RWPE1 (cell line): ENCODE measurements around the gene CCDC30.

Experiments
- CTCF ChIA-PET: fragments of 350-600 bp; sonication (Branson Sonifier 250); formaldehyde crosslinking; extraction: SDS; loops from one replicate; lab custom pipeline; 2021; lab: Yijun Ruan, JAX
- POLR2A ChIA-PET: fragments of 400-600 bp; formaldehyde crosslinking; extraction: SDS; loops from one replicate; lab custom pipeline; 2020; ENCODE audit warnings: antibody characterized with exemption; ENCODE audit not compliant: low non-redundant PET; lab: Yijun Ruan, JAX
- DNase-seq: peaks from one replicate; pipeline ENCODE4 v3.0.0; 2012; ENCODE audit warnings: low spot score
- H3K27ac ChIP-seq: fragments of 450-650 bp; 2 replicates; pipeline ENCODE4 v1.5.1; 2017
- TF ChIP-seq, protein P1 (sequence below): fragments of 450-650 bp; conservative IDR thresholded peaks from 2 replicates; pipeline ENCODE4 v1.5.1; 2017; ENCODE audit warnings: low read depth, mild to moderate bottlenecking

CCDC30 gene

DNA sequence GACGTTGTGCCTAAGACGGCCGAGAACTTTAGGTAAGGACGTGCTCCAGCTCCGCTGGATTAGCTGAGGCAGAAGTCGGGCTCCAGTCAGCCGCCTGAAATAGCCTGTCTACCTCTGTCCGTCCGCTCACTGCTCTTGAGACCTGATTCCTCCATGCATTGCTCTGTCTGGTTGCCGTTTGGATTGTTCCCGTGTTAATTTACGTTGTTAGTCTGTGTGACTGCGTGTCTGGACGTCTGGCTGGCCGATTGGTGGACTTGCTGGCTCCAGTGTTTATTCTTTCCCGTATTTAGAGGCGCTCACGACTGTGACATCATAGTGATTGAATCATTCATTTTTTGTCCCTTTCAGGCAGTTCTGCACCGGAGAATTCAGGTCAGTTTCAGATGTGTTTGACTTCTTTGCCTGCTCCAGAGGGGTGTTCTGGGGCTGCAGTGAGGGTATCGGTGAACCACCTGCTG is 195.8 kb downstream of the CCDC30 start:
- TF ChIP-seq, protein P1, sequence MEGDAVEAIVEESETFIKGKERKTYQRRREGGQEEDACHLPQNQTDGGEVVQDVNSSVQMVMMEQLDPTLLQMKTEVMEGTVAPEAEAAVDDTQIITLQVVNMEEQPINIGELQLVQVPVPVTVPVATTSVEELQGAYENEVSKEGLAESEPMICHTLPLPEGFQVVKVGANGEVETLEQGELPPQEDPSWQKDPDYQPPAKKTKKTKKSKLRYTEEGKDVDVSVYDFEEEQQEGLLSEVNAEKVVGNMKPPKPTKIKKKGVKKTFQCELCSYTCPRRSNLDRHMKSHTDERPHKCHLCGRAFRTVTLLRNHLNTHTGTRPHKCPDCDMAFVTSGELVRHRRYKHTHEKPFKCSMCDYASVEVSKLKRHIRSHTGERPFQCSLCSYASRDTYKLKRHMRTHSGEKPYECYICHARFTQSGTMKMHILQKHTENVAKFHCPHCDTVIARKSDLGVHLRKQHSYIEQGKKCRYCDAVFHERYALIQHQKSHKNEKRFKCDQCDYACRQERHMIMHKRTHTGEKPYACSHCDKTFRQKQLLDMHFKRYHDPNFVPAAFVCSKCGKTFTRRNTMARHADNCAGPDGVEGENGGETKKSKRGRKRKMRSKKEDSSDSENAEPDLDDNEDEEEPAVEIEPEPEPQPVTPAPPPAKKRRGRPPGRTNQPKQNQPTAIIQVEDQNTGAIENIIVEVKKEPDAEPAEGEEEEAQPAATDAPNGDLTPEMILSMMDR: no peak
- ChIA-PET CTCF (no interaction called here), POLR2A (no interaction called here)
- peak overlapping the region; percentile 87 for H3K27ac ChIP-seq
- no peak for DNase-seq

DNA sequence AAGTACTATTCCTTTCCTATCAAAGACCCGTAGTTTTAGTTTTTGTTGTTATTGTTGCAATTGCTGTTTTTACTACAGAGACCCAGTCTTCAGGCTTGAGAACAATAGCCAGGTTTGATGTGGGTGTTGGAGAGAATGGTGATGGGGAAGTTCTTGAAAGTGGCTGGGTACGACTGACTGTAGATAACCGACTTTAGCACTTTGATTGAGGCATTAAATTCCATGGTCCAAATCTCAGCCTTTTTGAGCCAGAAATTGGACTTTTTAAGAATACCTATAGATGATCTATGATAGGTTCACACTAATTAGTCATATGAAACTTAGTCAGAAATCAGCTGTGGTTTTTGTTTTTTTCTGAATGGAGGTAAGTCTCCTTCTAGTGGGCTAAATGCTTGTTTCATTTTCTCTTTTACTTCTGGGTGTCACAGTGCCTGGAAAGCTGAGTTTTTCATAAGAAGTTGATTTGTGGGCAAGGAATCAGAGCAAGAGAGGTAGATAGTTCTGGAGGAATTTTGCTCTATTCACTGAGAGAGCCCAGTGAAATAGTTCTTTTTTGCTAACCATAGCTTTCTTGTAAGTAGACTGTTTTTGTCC is 197.9 kb downstream of the CCDC30 start:
- ChIA-PET CTCF (no interaction called here), POLR2A (no interaction called here)
- no peak overlapping the region for H3K27ac ChIP-seq
- no peak for DNase-seq
- TF ChIP-seq, protein P1: no peak

DNA sequence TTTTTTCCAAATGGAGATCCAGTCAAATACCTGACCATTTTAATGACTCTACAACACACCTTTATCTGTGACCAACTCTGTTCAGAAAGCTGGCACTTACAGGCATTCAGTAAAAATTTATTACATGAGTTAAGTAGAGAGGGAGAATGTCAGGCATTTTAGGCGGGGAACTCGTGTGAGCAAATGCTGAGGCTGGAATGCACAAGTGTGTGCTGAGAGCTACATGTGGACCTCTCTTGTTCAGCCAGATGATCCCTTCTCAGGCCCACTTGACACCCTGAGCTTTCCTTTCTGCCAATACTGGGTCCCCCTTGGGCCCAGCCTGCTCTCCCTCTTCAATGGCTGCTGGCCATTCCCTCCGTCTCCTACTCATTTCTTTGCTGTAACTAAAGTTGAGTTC is 206.8 kb downstream of the CCDC30 start:
- ChIA-PET CTCF (no interaction called here), POLR2A (no interaction called here)
- H3K27ac ChIP-seq: no peak overlapping the region
- DNase-seq: no peak
- TF ChIP-seq, protein P1: no peak

DNA sequence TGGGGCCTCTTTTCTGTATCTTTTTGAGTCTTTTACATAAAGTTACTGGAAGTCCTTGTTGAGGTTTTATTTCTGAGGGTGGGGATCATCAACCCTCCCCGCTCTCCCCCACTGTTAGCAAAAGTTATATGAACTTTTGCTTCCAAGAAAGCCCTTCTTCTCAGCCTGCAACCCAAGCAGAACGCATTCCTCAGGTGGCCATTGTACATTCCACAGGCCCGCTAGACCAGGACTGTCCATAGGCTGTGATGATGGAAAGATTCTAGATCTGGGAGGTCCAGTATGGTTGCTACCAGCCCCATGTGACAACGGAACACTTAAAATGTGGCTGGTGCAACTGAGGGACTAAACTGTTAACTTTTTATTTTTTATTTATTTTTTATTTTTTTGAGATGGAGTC is 207.3 kb downstream of the CCDC30 start:
- no peak for DNase-seq
- POLR2A ChIA-PET: no interaction called here
- TF ChIP-seq, protein P1: no peak
- no peak overlapping the region for H3K27ac ChIP-seq
- CTCF ChIA-PET: no interaction called here

DNA sequence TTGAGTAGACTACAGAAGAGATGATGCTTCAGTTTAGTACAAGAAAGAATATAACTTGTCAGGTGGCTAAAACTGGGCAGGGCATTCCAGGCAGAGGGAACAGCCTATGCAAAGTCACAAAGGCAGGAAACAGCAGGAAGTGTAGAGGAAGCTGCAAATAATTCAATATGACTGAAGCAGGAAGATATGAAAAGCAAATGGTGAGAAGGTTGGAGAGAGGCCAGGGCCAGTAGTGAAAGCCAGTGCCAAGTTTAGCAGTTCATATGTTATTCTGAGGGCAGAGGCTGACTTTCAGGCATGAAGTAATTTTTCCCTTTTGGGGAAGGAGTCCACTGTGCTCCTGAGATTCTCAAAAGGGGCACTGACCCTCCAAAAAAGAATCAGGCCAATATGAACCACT is 211.1 kb downstream of the CCDC30 start:
- H3K27ac ChIP-seq: no peak overlapping the region
- CTCF ChIA-PET: no interaction called here
- POLR2A ChIA-PET: no interaction called here
- no peak for DNase-seq
- TF ChIP-seq, protein P1: no peak

DNA sequence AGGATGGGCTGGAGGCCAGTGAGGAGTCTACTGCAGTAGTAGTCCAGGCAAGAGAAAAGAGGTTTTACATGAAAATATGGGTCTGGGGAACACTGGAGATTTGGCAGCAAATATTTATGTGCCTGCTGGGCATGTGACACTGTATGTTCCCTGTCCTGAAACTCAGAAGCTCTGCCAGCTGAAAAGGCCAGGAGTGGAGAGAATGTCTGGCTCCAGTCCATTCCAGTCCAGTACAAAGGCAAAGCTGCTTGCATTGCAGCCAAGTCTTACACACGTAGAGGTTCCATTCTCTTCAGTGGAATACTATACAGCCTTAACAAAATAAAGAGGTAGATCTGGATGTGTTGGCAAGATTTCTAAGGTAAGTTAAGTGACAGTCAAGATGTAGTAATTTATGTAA is 211.6 kb downstream of the CCDC30 start:
- H3K27ac ChIP-seq: no peak overlapping the region
- ChIA-PET POLR2A (no interaction called here), CTCF (interaction anchor here (0.6 kb wide), 1 partner anchor 239 kb away, joined by 4 read pairs; no protein-coding TSS in a partner anchor)
- TF ChIP-seq, protein P1: no peak
- no peak for DNase-seq
